Fibroblast of skin of right biceps (primary cell): ENCODE measurements around the gene PITRM1.
"Not testable (repeated sequence)": the region's sequence is repeated elsewhere in the genome, so short reads cannot be mapped to it uniquely, and the experiment has no call there.

Source experiments
- DNase-seq: peaks from one replicate; pipeline ENCODE4 v3.0.0-alpha.2; 2013

Gene PITRM1

GRCh38 chr10:3115685-3116084 is 56.9 kb downstream of the PITRM1 start:
- DNase-seq: no peak

DNA sequence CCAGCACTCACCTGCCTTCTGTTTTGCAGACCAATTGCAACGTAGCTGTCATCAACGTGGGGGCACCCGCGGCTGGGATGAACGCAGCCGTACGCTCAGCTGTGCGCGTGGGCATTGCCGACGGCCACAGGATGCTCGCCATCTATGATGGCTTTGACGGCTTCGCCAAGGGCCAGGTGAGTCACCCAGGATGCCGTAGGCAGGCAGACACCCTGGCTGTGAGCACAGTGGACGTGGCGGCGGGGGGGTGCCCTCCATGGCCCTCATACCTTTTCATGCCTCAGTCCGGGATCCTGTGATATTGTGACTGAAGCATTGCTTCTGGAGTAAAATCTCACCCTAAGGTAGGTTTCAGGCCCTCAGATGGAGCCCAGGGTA is 59.2 kb downstream of the PITRM1 start:
- DNase-seq: no peak

GRCh38 chr10:3111621-3112163 is 60.9 kb downstream of the PITRM1 start:
- no peak for DNase-seq

DNA sequence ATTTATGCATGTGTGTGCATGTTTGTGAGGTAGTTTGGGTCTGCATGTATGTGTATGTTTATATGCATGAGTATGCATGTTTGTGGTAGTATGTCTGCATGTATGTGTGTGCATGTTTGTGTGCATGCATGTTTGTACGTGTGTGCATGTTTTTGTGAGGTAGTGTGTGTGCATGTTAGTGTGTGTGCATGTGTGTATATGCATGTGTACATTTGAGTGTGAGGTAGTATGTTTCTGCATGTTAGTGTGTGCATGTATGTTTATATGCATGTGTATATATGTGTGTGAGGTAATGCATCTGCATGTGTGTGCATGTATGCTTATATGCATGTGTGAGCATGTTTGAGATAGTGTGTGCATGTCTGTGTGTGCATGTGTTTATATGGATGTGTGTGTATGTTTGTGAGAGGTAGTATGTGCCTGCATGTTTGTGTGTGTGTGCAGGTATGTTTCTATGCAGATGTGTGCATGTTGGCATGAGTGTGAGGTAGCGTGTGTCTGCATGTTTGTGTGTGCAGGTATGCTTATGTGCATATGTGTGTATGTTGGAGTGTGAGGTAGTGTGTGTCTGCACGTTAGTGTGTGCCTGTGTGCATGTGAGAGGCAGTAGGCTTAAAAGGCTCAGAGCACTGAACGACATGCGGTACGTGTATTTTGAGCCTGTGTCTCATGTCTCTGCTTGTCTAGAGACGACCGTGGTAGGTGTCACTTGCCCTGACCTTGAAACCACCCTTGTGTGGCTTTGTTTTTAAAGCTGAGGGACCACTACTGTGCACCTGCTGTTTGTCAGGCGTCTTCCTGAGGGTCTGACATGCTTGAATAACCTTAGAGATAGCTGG is 61.6 kb downstream of the PITRM1 start:
- no peak for DNase-seq

DNA sequence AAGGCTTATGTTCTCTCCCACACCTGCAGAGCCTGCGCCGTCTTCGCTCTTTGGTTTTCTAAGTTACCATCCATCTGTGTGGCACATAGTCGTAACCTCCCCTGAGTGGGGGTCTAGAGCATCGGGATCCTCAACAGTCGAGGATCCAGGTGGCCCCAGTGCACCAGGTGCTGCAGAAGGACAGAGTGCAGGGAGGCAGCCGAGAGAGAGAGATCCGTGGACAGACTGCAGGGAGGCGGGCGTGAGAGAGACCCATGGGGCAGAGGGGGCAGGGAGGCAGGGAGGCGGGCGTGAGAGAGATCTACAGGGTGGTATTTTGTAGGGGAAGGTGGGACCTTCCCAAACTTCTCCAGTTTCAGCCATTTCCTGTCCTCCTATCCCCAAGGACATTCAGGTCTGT is 62.9 kb downstream of the PITRM1 start:
- no peak for DNase-seq

DNA sequence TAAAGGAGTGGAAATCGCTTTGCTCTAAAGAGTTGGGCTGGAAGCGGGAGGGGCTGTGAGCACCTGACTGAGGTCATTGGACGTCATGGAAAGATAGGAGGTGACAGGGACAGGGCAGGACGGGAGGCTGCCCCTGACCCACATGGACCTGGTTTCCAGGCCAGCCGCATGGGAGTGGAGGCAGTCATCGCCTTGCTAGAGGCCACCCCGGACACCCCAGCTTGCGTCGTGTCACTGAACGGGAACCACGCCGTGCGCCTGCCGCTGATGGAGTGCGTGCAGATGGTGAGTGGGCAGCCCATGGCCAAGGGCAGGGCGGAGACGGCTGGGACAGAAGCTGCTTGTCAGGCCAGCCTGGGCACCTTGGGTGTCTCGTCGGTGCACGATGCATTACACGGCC is 63.4 kb downstream of the PITRM1 start:
- no peak for DNase-seq

- DNase-seq: no peak
These were observed 63.9 kb downstream of the PITRM1 start for GRCh38 chr10:3108575-3109105.

- no peak for DNase-seq
These were observed 64.5 kb downstream of the PITRM1 start for GRCh38 chr10:3108033-3108432.

DNA sequence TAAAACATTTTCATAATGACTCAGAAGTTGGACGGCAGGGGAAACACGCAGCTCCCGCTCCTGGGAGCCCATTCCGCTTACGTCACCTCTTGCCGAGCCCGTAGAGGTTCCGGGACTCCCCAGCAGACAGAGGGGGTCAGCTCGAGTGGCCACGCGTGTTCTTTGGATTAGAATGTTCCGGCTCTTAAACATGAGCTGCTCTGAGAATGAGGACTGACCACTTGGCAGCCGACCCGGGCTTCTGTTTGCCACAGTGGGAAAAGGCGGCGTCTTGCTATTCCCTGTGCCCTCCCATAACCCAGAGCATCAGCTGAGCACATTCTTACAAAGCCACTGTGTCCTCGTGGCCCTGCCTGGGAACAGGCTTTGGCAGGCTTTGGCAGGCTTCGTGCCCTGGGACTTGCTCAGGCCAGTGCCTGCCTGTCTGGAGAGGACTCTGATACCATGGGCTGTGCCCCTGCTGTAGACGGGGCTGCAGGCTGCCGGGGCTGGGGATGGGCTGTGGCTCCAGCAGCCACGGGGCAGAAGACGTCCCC is 65.1 kb downstream of the PITRM1 start:
- peak; percentile 81 for DNase-seq

GRCh38 chr10:3106928-3107425 is 65.6 kb downstream of the PITRM1 start:
- peak; percentile 43 for DNase-seq

GRCh38 chr10:3106328-3106727 is 66.3 kb downstream of the PITRM1 start:
- not testable (repeated sequence) for DNase-seq

DNA sequence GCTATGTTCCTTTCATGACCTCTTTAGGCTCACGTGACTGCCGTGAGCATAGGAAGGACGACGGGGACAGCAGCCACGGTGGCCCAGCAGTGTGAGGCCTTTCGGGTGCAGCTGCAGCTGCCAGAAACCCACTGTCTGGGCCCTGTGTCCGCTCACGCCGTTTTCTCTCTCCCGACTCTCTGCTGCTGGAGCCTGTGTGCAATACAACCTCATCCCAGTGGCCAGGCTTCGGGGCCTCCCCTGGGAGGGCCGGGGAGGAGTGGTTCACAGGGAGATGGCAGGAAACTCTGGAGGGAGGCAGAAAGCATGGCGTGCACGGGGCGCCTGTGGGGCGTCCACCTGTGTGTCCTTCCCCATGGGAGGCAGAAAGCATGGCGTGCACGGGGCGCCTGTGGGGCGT is 66.7 kb downstream of the PITRM1 start:
- no peak for DNase-seq

DNA sequence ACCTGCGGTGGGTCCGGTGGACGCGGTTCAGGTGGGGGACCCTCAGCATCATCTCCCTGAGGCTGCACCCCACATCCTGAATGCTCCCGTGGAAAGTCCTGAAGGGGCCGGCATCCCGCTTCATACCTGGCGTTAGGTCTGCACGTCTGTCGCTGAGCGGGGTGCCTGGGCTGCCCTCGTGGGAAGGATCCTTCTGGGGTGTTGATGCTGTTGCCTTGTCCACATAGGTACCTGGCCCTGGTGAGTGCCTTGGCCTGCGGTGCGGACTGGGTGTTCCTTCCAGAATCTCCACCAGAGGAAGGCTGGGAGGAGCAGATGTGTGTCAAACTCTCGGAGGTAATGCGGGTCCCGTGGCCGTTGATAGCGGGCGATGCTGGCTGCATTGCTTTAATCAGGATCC is 67.4 kb downstream of the PITRM1 start:
- DNase-seq: no peak

DNA sequence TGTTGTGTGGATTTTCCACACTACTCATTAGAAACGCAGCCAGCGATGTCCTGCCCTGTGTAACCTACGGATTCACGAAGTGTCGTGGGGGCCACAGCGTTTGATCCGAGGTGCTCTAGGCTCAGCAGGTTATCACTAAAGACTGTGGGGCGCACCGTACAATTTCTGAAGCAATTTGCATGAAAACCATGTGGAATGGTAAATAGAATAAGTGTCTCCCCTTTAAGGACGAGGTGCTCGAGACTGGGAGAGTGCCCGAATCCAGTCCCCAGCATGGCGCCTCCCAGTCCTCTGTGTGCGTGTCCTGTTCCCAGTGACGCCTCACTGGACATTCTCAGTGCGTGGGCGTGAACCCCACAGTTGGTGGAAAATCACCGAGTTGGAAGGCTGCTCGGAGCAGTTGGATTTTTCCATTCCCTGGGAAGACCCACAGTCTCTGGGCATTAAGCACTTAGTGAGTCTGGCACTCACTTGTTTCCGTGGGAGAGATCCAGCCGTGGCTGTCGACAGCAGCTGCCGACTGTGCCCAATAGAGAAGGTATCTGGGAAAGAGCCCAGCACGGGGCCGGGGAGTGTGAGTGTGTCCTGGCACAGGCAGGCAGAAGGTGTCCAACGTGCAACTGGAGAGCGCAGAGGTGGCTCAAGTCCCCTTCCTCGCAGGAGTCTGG is 68.2 kb downstream of the PITRM1 start:
- no peak for DNase-seq

- no peak for DNase-seq
These were observed 68.9 kb downstream of the PITRM1 start for GRCh38 chr10:3103646-3104045.

DNA sequence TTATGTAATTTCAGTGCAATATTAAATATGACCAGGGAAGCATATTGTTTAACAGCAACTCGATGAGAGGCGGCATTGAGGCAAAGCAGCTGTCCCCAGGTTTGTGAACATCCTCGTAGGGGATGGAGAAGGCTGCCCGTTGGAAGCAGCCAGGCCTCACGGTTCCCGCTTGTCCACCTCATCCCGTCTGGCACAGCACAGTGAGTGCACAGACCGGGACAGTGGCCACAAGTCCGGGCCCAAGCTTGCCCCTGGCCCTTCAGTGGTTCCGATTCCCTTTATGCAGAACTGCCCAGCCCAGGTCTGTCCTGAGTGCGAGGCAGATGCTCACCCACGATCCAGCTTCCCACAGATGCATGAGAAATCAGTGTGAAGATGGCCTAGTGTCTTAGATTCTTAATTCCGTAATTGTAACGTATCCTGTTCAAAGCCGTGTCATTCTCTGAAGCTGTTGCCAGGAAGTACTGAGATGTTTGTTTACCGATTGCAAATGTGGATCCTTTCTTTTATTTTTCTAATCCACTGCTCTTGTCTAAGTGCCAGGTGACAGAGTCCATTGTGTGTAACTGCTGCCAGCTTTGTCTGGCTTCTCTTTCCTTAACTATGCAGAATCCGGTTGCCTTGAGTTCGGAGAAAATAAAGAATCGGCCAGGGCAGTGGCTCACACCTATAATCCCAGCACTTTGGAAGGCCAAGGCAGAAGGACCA is 69.7 kb downstream of the PITRM1 start:
- no peak for DNase-seq

DNA sequence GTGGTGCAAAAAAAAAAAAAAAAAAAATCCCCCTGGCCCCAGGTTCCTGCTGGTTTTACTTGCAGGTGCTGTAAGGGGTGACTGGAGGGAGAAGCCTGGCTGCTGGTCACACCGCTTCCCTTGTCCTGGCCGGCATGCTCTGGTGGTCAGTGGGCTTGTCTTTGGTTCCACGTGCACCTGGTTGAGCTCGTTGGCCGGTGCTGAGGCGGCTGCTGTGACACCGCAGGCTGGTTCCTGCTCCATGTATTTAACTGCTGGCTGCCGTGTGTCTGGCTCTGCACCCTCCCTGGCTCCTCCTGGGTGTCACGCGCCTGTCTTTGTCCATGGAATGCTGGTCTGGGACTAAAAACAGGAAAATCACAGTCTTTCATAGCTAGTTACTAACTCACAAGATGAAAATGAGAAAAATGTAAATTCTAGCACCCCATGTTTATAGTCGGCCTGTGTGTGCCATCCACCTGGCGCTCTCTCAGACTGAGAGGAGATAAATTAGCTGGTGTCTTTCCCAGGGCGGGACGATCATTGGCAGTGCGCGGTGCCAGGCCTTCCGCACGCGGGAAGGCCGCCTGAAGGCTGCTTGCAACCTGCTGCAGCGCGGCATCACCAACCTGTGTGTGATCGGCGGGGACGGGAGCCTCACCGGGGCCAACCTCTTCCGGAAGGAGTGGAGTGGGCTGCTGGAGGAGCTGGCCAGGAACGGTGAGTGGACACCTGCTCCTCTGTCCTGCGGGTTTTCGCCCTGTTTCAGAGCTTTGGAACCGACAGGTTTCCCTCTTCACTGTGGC is 71.5 kb downstream of the PITRM1 start:
- no peak for DNase-seq

- DNase-seq: no peak
These were observed 72.3 kb downstream of the PITRM1 start for GRCh38 chr10:3100093-3100792.

GRCh38 chr10:3099291-3100092 is 73.1 kb downstream of the PITRM1 start:
- DNase-seq: peak; percentile 77

- DNase-seq: no peak
These were observed 73.9 kb downstream of the PITRM1 start for GRCh38 chr10:3098689-3099088.
